ENCODE measurements around the gene ZDHHC15. TPM values are rescaled to one million over a fixed set of nuclear protein-coding genes. Genes with fewer than 3 reads are reported as not detected.
"Not testable (repeated sequence)": the region's sequence is repeated elsewhere in the genome, so short reads cannot be mapped to it uniquely, and the experiment has no call there.

The ZDHHC15 gene
- total and polyA plus RNA-seq, 2 of the 4 experiments (the other 2 are of a cell fraction) = not detected

DNA sequence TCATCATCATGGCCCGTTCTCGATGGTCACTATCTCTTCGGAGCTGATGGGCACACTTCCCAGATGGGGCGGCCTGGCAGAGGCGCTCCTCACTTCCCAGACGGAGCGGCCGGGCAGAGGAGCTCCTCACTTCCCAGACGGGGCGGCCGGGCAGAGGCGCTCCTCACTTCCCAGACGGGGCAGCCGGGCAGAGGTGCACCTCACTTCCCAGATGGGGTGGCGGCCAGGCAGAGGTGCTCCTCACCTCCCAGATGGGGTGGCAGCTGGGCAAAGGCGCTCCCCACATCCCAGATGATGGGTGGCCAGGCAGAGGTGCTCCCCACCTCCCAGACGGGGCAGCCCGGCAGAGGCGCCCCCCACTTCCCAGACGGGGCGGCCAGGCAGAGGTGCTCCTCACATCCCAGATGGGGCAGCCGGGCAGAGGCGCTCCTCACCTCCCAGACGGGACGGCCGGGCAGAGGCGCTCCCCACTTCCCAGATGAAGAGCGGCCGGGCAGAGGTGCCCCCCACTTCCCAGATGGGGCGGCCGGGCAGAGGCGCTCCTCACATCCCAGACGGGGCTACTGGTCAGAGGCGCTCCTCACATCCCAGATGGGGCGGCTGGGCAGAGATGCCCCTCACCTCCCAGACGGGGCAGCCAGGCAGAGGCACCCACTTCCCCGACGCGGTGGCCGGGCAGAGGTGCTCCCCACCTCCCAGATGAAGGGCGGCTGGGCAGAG is 188.3 kb downstream of the ZDHHC15 start:
- H3K36me3 ChIP-seq (ENCODE audit: control insufficient read depth, insufficient read depth, low read length); POLR2A ChIA-PET (ENCODE audit: unreplicated experiment); H3K14ac ChIP-seq (replicated peaks; ENCODE audit: low read depth, low read length); H2AFZ ChIP-seq (replicated peaks; ENCODE audit: low read length, poor library complexity); H3K79me1 ChIP-seq (ENCODE audit: low read depth in 1 of 2, low read length in 2 of 2); DNase-seq; dilution Hi-C loops (cut with HindIII; ENCODE audit: low sequenced_read_pairs, unreplicated experiment); H3K9me1 ChIP-seq (ENCODE audit: insufficient read depth, low read length); CTCF ChIA-PET; H3K23ac ChIP-seq (ENCODE audit: low read depth, low read length); H3K27me3 ChIP-seq (ENCODE audit: control insufficient read depth, insufficient read depth, low read length); H3K4me1 ChIP-seq (ENCODE audit: control insufficient read depth, insufficient read depth, low read length); BruUV-seq (replicated peaks); H2BK120ac ChIP-seq (ENCODE audit: low read depth, low read length); H3K9ac ChIP-seq (ENCODE audit: low read depth, low read length); H2BK5ac ChIP-seq (ENCODE audit: low read depth, low read length, poor library complexity, severe bottlenecking); H2AK5ac ChIP-seq (ENCODE audit: low read depth, low read length); H3K4me3 ChIP-seq (ENCODE audit: insufficient read depth, low read depth, low read length); H3K9me3 ChIP-seq (ENCODE audit: control insufficient read depth, insufficient read depth, low read length); H3K27ac ChIP-seq (ENCODE audit: insufficient read depth, low read length); H3K18ac ChIP-seq (ENCODE audit: low read depth, low read length); H2AK9ac ChIP-seq (replicated peaks; ENCODE audit: low read depth, low read length, poor library complexity); ATAC-seq (ENCODE audit: low read depth); H4K20me1 ChIP-seq (ENCODE audit: insufficient read depth, low read length); in situ Hi-C loops (cut with MboI; ENCODE audit: low sequenced_read_pairs); H2BK20ac ChIP-seq (ENCODE audit: low read depth, low read length); H4K91ac ChIP-seq (ENCODE audit: insufficient read depth, low read depth, low read length); intact Hi-C loops (cut with micrococcal nuclease); H3K56ac ChIP-seq (ENCODE audit: extremely low read depth, insufficient read depth, low read length); H2BK15ac ChIP-seq (ENCODE audit: low read depth, low read length); H4K5ac ChIP-seq (ENCODE audit: low read depth, low read length); H3K4me2 ChIP-seq (ENCODE audit: low read depth, low read length); H3K4ac ChIP-seq (ENCODE audit: low read depth, low read length); H4K8ac ChIP-seq (ENCODE audit: low read depth in 2 of 2, low read length in 2 of 2): not testable (repeated sequence)
- 94% methylated on average over 15 of the region's 41 CpGs; no CpG with 5 or more reads in 1 of the 2 experiments for WGBS, 2 experiments (ENCODE audit: extremely low coverage in 2 of 2, insufficient read length in 1 of 2)
